Measurements from ENCODE around the gene HIPK3.

GRCh38 chr11:33222052-33222750, 35.0 kb upstream of the HIPK3 start:
- TF ChIP-seq TAF1 (IDR thresholded peaks at IDR 0.05; ENCODE audit: low read depth) (no peak), EP300 (IDR thresholded peaks at IDR 0.05; ENCODE audit: borderline replicate concordance) (no peak), YY1 (IDR thresholded peaks at IDR 0.05; ENCODE audit: low read depth) (no peak)
- TF ChIP-seq, protein P1, sequence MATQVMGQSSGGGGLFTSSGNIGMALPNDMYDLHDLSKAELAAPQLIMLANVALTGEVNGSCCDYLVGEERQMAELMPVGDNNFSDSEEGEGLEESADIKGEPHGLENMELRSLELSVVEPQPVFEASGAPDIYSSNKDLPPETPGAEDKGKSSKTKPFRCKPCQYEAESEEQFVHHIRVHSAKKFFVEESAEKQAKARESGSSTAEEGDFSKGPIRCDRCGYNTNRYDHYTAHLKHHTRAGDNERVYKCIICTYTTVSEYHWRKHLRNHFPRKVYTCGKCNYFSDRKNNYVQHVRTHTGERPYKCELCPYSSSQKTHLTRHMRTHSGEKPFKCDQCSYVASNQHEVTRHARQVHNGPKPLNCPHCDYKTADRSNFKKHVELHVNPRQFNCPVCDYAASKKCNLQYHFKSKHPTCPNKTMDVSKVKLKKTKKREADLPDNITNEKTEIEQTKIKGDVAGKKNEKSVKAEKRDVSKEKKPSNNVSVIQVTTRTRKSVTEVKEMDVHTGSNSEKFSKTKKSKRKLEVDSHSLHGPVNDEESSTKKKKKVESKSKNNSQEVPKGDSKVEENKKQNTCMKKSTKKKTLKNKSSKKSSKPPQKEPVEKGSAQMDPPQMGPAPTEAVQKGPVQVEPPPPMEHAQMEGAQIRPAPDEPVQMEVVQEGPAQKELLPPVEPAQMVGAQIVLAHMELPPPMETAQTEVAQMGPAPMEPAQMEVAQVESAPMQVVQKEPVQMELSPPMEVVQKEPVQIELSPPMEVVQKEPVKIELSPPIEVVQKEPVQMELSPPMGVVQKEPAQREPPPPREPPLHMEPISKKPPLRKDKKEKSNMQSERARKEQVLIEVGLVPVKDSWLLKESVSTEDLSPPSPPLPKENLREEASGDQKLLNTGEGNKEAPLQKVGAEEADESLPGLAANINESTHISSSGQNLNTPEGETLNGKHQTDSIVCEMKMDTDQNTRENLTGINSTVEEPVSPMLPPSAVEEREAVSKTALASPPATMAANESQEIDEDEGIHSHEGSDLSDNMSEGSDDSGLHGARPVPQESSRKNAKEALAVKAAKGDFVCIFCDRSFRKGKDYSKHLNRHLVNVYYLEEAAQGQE (IDR thresholded peaks at IDR 0.05; ENCODE audit: low read depth): no peak
- TF ChIP-seq, protein P2, sequence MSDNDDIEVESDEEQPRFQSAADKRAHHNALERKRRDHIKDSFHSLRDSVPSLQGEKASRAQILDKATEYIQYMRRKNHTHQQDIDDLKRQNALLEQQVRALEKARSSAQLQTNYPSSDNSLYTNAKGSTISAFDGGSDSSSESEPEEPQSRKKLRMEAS (IDR thresholded peaks at IDR 0.05): no peak

Data from Ishikawa (cell line).